IMR-90 (cell line): ENCODE results near the gene HFM1. TPM values are rescaled to one million over a fixed set of nuclear protein-coding genes. Genes with fewer than 3 reads are reported as not detected.

Experiments
- ATAC-seq: fragments of 200-7000 bp; cut with Tn5 transposase; 2 replicates; pipeline ENCODE4 v1.9.1; 2020; ENCODE audit warnings: low read depth, mild to moderate bottlenecking, moderate library complexity
- BruUV-seq: library from RNA; stranded (reverse); fragments of 400-500 nt; replicated peaks from 2 replicates; lab custom pipeline; 2021; lab: Mats Ljungman, UMichigan
- CTCF ChIA-PET: fragments of 300-600 bp; formaldehyde crosslinking; extraction: SDS; loops from one replicate; lab custom pipeline; 2021; ENCODE audit warnings: antibody characterized with exemption; lab: Yijun Ruan, JAX
- POLR2A ChIA-PET: fragments of 300-600 bp; sonication (Branson Sonifier 250); formaldehyde crosslinking; loops from one replicate; lab custom pipeline; 2022; ENCODE audit warnings: antibody characterized with exemption; ENCODE audit not compliant: unreplicated experiment; lab: Charles Lee
- DNase-seq: peaks from one replicate; pipeline ENCODE4 v3.0.0; 2013
- H2AFZ ChIP-seq: replicated peaks from 2 replicates; pipeline ENCODE3; 2013; ENCODE audit warnings: low read length, mild to moderate bottlenecking; ENCODE audit not compliant: poor library complexity
- H2AK5ac ChIP-seq: 2 replicates; pipeline ENCODE4 v1.6.1; 2013; ENCODE audit warnings: low read depth, low read length, inconsistent platforms
- H2AK9ac ChIP-seq: replicated peaks from 2 replicates; pipeline ENCODE3; 2013; ENCODE audit warnings: mild to moderate bottlenecking, low read depth, low read length, moderate library complexity; ENCODE audit not compliant: poor library complexity
- H2BK120ac ChIP-seq: 2 replicates; pipeline ENCODE4 v1.6.1; 2013; ENCODE audit warnings: low read depth, low read length, inconsistent platforms
- H2BK15ac ChIP-seq: 3 replicates; pipeline ENCODE4 v1.6.1; 2013; ENCODE audit warnings: low read depth, low read length, inconsistent platforms
- H2BK20ac ChIP-seq: 2 replicates; pipeline ENCODE4 v1.6.1; 2013; ENCODE audit warnings: low read depth, mild to moderate bottlenecking, inconsistent platforms, low read length, moderate library complexity
- H2BK5ac ChIP-seq: 2 replicates; pipeline ENCODE4 v1.6.1; 2013; ENCODE audit warnings: mild to moderate bottlenecking, low read depth, low read length, inconsistent platforms; ENCODE audit not compliant: poor library complexity, severe bottlenecking
- H3K14ac ChIP-seq: replicated peaks from 2 replicates; pipeline ENCODE4 v1.6.1; 2013; ENCODE audit warnings: low read depth, low read length, inconsistent platforms
- H3K18ac ChIP-seq: 2 replicates; pipeline ENCODE4 v1.6.1; 2013; ENCODE audit warnings: low read depth, low read length, control low read depth
- H3K23ac ChIP-seq: 2 replicates; pipeline ENCODE4 v1.6.1; 2013; ENCODE audit warnings: low read depth, low read length, inconsistent platforms
- H3K27ac ChIP-seq: 2 replicates; pipeline ENCODE4 v1.5.1; 2013; ENCODE audit warnings: mild to moderate bottlenecking, control low read depth, low read length; ENCODE audit not compliant: insufficient read depth
- H3K27me3 ChIP-seq: 2 replicates; pipeline ENCODE4 v1.6.1; 2013; ENCODE audit warnings: low read length; ENCODE audit not compliant: control insufficient read depth, insufficient read depth
- H3K36me3 ChIP-seq: 2 replicates; pipeline ENCODE4 v1.6.1; 2013; ENCODE audit warnings: low read length, mixed read lengths; ENCODE audit not compliant: control insufficient read depth, insufficient read depth
- H3K4ac ChIP-seq: 2 replicates; pipeline ENCODE4 v1.6.1; 2013; ENCODE audit warnings: low read depth, low read length, inconsistent platforms
- H3K4me1 ChIP-seq: 2 replicates; pipeline ENCODE4 v1.6.1; 2013; ENCODE audit warnings: low read length, mixed read lengths; ENCODE audit not compliant: control insufficient read depth, insufficient read depth
- H3K4me2 ChIP-seq: 2 replicates; pipeline ENCODE4 v1.6.1; 2013; ENCODE audit warnings: low read depth, mild to moderate bottlenecking, control low read depth, low read length, moderate library complexity
- H3K4me3 ChIP-seq: 2 replicates; pipeline ENCODE4 v1.5.1; 2013; ENCODE audit warnings: low read depth, mild to moderate bottlenecking, control low read depth, low read length, moderate library complexity; ENCODE audit not compliant: insufficient read depth
- H3K56ac ChIP-seq: 2 replicates; pipeline ENCODE4 v1.6.1; 2013; ENCODE audit warnings: low read length, inconsistent platforms; ENCODE audit not compliant: insufficient read depth; ENCODE audit errors: extremely low read depth
- H3K79me1 ChIP-seq, 2 experiments: 2 replicates each; pipeline ENCODE4 v1.6.1; 2013; ENCODE audit warnings: low read length in 2 of 2, inconsistent platforms in 1 of 2, low read depth in 1 of 2
- H3K9ac ChIP-seq: 2 replicates; pipeline ENCODE4 v1.6.1; 2013; ENCODE audit warnings: low read depth, low read length, control low read depth
- H3K9me1 ChIP-seq: 2 replicates; pipeline ENCODE4 v1.6.1; 2013; ENCODE audit warnings: low read length, inconsistent platforms; ENCODE audit not compliant: insufficient read depth
- H3K9me3 ChIP-seq: 2 replicates; pipeline ENCODE4 v1.6.1; 2013; ENCODE audit warnings: low read length; ENCODE audit not compliant: control insufficient read depth, insufficient read depth
- H4K20me1 ChIP-seq: 2 replicates; pipeline ENCODE4 v1.6.1; 2013; ENCODE audit warnings: low read length, inconsistent platforms; ENCODE audit not compliant: insufficient read depth
- H4K5ac ChIP-seq: 2 replicates; pipeline ENCODE4 v1.6.1; 2013; ENCODE audit warnings: mild to moderate bottlenecking, low read depth, low read length, control low read depth
- H4K8ac ChIP-seq, 2 experiments: 2 replicates each; pipeline ENCODE4 v1.6.1; 2013; ENCODE audit warnings: low read depth in 2 of 2, low read length in 2 of 2, control low read depth in 1 of 2, inconsistent platforms in 1 of 2
- H4K91ac ChIP-seq: 2 replicates; pipeline ENCODE4 v1.6.1; 2013; ENCODE audit warnings: low read depth, low read length, inconsistent platforms; ENCODE audit not compliant: insufficient read depth
- BHLHE40 ChIP-seq: fragments of 150-350 bp; IDR thresholded peaks from 2 replicates; pipeline ENCODE4 v1.6.1; 2016; ENCODE audit warnings: mild to moderate bottlenecking, low read depth, low read length
- CEBPB ChIP-seq: IDR thresholded peaks from 2 replicates; pipeline ENCODE4 v1.6.1; 2012; ENCODE audit warnings: low read depth, low read length, improper control_type of control experiment
- ELK1 ChIP-seq: fragments of 150-350 bp; IDR thresholded peaks from 2 replicates; pipeline ENCODE4 v1.6.1; 2016; ENCODE audit warnings: low read depth, mild to moderate bottlenecking, low read length, moderate library complexity, borderline replicate concordance
- FOS ChIP-seq: fragments of 150-350 bp; IDR thresholded peaks from 2 replicates; pipeline ENCODE4 v1.6.1; 2016; ENCODE audit warnings: low read depth, low read length
- MAFK ChIP-seq: IDR thresholded peaks from 2 replicates; pipeline ENCODE4 v1.6.1; 2012; ENCODE audit warnings: low read depth, low read length, improper control_type of control experiment
- MAZ ChIP-seq: IDR thresholded peaks from 2 replicates; pipeline ENCODE4 v1.6.1; 2012; ENCODE audit warnings: low read depth, mild to moderate bottlenecking, low read length, improper control_type of control experiment, moderate library complexity, borderline replicate concordance
- MXI1 ChIP-seq: IDR thresholded peaks from 2 replicates; pipeline ENCODE4 v1.6.1; 2012; ENCODE audit warnings: low read depth, mild to moderate bottlenecking, low read length, moderate library complexity, borderline replicate concordance
- POLR2A ChIP-seq: IDR thresholded peaks from 2 replicates; pipeline ENCODE4 v1.6.1; 2012; ENCODE audit warnings: mild to moderate bottlenecking, low read depth, low read length
- RAD21 ChIP-seq: IDR thresholded peaks from 2 replicates; pipeline ENCODE4 v1.6.1; 2012; ENCODE audit warnings: low read length, improper control_type of control experiment
- WGBS, 2 experiments: methylation state at CpG; one replicate each; pipeline versions ENCODE4 v1.1.5 to v1.1.7; 2013; ENCODE audit warnings: missing lambda C conversion rate in 2 of 2; ENCODE audit not compliant: insufficient read length in 1 of 2; ENCODE audit errors: extremely low coverage in 2 of 2; 5-methylcytosine and 5-hydroxymethylcytosine counted together
- dilution Hi-C: fragments of 300-500 bp; cut with HindIII; formaldehyde crosslinking; loops from one replicate; pipeline ENCODE4 v1.14.3; 2018; ENCODE audit warnings: low sequenced_read_pairs; ENCODE audit not compliant: unreplicated experiment
- in situ Hi-C: fragments of 300-500 bp; cut with MboI; formaldehyde crosslinking; loops from 3 replicates; pipeline ENCODE4 v1.14.3; 2019; ENCODE audit warnings: low sequenced_read_pairs, inconsistent platforms, mixed read lengths
- intact Hi-C: fragments of 100-400 bp; cut with micrococcal nuclease; formaldehyde crosslinking; loops from 2 replicates; pipeline ENCODE4 v1.10.0; 2022
- polyA plus RNA-seq, 3 experiments: library from polyadenylated mRNA; depleted of rRNA; stranded (reverse); fragments of >200 nt; gene quantifications; 2 replicates each; pipeline ENCODE4 v1.2.3, GENCODE V29; 2012; ENCODE audit warnings: low replicate concordance in 1 of 3
- total RNA-seq: library from RNA; depleted of rRNA; stranded (reverse); fragments of >200 nt; gene quantifications from 2 replicates; pipeline ENCODE4 v1.2.3, GENCODE V29; 2012
- TF ChIP-seq, protein P1 (sequence below): conservative IDR thresholded peaks from 2 replicates; pipeline ENCODE4 v1.5.1; 2012; ENCODE audit warnings: mild to moderate bottlenecking, low read depth, low read length, improper control_type of control experiment

The HFM1 gene
- total and polyA plus RNA-seq, 2 of the 4 experiments (the other 2 are of a cell fraction) = 0.15 to 0.18 TPM

DNA sequence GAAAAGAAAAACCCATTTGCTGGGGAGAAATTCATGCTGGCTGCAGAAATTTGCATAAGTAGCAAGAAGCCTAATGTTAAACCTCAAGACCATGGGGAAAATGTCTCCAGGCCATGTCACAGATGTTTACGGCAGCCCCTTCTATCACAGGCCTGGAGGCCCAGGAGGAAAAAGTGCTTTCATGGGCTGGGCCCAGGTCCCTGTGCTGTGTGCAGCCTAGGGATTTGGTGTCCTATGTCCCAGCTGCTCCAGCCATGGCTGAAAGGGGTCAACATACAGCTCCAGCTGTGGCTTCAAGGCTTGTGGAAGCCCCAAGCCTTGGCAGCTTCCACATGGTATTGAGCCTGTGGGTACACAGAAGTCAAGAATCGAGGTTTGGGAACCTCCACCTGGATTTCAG lies 93.0 kb downstream of the HFM1 start:
- DNase-seq (no peak), ATAC-seq (no peak)
- intact Hi-C loops (no loop called here), in situ Hi-C loops (no loop called here), dilution Hi-C loops (no loop called here)
- H2AK9ac ChIP-seq = no peak overlapping the region
- no peaks in the 10 kb centered on the region for H3K4me1 ChIP-seq
- no peaks in the 10 kb centered on the region for H3K79me1 ChIP-seq
- no peak overlapping the region for H3K27ac ChIP-seq
- H4K91ac ChIP-seq = no peak overlapping the region
- H4K8ac ChIP-seq = no peak overlapping the region
- no peaks in the 10 kb centered on the region for H4K20me1 ChIP-seq
- H3K4ac ChIP-seq = no peak overlapping the region
- ChIA-PET POLR2A (no interaction called here), CTCF (no interaction called here)
- H3K9ac ChIP-seq = no peak overlapping the region
- no peak overlapping the region for H2AFZ ChIP-seq
- H3K9me1 ChIP-seq = no peaks in the 10 kb centered on the region
- no peak overlapping the region for H2BK5ac ChIP-seq
- H2BK120ac ChIP-seq = no peak overlapping the region
- H3K9me3 ChIP-seq = no peaks in the 10 kb centered on the region
- H3K14ac ChIP-seq = no peak overlapping the region
- no peak overlapping the region for H2AK5ac ChIP-seq
- no peak overlapping the region for H3K56ac ChIP-seq
- no peaks in the 10 kb centered on the region for H3K36me3 ChIP-seq
- no peak overlapping the region for H3K4me2 ChIP-seq
- H3K23ac ChIP-seq = no peak overlapping the region
- no peak overlapping the region for H2BK15ac ChIP-seq
- H4K5ac ChIP-seq = no peak overlapping the region
- no TSS peak for BruUV-seq
- H3K27me3 ChIP-seq = no peaks in the 10 kb centered on the region
- TF ChIP-seq POLR2A (no peak), ELK1 (no peak), FOS (no peak), RAD21 (no peak), BHLHE40 (no peak), MAFK (no peak), CEBPB (no peak), MAZ (no peak), MXI1 (no peak)
- TF ChIP-seq, protein P1, sequence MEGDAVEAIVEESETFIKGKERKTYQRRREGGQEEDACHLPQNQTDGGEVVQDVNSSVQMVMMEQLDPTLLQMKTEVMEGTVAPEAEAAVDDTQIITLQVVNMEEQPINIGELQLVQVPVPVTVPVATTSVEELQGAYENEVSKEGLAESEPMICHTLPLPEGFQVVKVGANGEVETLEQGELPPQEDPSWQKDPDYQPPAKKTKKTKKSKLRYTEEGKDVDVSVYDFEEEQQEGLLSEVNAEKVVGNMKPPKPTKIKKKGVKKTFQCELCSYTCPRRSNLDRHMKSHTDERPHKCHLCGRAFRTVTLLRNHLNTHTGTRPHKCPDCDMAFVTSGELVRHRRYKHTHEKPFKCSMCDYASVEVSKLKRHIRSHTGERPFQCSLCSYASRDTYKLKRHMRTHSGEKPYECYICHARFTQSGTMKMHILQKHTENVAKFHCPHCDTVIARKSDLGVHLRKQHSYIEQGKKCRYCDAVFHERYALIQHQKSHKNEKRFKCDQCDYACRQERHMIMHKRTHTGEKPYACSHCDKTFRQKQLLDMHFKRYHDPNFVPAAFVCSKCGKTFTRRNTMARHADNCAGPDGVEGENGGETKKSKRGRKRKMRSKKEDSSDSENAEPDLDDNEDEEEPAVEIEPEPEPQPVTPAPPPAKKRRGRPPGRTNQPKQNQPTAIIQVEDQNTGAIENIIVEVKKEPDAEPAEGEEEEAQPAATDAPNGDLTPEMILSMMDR = no peak
- no peak overlapping the region for H3K4me3 ChIP-seq
- H2BK20ac ChIP-seq = no peak overlapping the region
- no peak overlapping the region for H3K18ac ChIP-seq
- 100% methylated on average over 1 of the region's 2 CpGs; no CpG with 5 or more reads in 1 of the 2 experiments for WGBS, 2 experiments
